HG03103 (cell line): ENCODE measurements around the gene CBX7.

Experiments used
- ATAC-seq: cut with Tn5 transposase; IDR thresholded peaks from one replicate; pipeline ENCODE4 v1.9.1; 2021; ENCODE audit warnings: low read depth; ENCODE audit not compliant: unreplicated experiment

Gene CBX7

DNA sequence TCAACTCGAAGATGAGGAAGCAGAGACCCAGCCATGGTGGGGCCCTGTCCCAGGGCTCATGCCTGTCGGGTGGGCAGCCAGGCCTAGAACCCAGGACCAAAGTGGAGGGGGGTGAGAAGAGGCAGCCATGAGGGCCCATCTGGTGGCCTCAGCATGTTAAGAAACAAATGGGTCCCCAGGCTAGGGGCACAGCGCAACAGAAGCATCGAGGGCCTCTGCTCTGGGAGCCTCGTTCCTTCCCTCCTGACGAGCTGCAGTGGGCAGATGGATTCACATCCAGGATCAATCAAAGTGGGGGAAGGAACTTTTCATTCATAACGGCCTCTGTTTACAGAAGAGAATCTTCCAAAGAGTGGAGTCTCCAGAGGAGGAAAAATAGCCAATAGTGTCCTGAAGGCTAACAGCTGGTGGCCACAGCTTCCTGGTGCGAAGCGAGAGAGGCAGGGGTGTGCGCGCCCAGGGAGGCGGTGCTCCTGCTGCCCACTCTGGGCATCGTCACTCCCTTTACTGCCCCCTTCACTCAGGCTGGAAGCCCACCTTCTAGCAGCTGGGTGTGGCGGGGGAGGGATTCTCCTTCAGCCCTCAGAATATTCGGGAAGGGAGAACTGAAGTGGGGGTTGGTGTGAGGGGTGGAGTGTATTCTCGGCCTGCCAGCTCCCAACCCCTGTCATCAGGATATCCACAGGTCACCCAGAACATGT is 4.3 kb downstream of the CBX7 start:
- ATAC-seq, result no peak

DNA sequence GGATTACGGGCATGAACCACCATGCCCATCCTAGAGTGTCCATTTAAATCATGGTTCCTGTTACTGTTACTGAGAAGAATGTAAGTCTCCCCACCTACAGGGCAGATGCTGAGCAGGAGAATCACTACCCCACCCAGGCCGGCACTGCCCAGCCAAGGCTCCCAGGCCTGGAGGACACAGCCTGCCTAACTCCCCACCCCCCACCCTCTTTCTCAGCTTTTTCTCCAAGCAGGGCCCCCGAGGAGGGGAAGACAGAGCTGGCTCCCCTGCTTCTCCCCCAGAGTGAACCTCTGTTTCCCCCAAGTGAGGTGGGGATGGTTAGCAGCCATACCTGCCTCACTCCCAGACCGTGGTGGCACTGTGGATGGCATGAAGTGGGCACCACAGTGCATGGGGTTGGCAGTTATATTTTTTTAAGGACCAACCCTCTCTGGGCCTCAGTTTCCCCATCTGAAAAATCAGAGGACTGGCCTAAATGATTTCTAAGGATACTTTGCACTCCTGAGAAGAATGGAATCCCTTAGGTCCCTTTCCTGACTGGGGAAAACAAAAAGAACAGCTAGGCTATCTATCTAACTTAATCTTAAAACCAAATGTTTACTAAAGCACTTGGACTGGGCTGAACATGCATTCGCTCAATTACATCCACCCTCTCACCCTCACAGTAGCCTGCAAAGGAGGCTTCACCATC is 5.0 kb downstream of the CBX7 start:
- ATAC-seq, result no peak

DNA sequence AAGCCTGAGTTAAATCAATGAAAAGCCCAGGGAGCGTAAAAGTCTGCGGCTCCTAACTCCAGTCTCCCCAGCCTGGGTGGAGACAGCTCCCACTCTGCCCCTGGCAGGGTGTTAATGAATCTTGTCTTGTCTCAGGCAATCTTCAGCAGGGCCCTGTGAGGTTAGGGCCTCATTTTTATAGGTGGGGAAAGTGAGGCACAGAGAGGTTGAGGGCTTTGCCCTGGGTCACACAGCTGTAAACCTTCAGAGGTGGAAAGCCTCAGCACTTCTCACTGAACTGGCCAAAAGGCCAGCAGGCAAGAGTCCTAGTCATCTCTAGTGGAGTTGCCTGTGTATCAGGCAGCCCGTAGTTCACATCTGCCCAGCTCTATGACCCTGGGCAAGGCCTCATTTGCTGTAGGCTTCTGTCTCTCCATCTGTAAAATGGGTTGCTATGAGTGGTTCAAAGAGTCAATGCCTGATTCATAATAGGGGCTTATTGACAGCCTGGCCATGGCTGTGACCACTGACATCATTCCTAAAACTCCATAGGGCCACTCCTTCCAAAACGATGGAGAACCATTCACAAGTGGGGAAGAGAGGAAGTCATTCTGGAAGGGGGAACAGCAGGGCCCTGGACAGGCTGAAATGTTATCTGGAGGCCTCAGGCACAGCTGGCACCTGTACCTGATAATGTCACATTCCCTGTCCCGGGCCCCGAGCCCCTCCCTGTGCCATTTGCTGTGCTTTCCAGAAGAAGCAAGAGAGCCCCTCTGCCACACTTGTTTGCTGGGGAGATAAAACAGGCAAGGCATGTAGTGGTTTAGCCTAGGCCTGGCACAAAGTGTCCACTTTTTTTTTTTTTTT is 6.0 kb downstream of the CBX7 start:
- no peak for ATAC-seq

DNA sequence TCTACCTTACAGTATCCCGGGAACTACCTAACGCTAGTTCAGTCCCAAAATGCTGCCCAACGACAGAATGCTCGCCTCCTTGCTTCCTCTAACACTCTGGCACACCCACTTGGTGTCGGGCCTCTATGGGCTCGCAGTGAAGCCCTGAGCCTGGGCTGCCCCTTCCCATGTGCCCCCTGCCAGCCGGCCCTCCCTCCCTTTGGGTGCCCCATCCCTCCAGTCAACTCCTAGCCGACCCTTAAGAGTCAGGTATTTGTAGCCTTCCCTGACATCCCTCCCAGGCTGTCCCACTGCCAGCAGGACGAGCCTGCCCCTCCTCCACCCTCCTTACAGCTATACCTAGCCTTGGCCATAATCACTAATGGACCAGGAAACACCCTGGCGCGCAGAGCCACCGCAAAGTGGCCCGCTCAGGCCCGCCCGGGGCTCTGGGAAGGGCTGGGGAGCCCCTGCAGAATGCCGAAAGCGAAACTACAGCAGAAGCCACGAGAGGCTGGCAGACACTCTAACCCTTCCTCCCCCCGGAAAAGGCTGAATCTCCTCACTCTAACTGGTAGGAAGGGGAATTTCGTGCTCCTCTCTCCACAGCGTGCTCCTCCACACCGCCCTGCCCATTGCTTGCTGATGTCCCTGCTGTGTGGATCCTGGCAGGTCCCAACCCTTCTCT is 8.2 kb downstream of the CBX7 start:
- peak; percentile 11 for ATAC-seq

DNA sequence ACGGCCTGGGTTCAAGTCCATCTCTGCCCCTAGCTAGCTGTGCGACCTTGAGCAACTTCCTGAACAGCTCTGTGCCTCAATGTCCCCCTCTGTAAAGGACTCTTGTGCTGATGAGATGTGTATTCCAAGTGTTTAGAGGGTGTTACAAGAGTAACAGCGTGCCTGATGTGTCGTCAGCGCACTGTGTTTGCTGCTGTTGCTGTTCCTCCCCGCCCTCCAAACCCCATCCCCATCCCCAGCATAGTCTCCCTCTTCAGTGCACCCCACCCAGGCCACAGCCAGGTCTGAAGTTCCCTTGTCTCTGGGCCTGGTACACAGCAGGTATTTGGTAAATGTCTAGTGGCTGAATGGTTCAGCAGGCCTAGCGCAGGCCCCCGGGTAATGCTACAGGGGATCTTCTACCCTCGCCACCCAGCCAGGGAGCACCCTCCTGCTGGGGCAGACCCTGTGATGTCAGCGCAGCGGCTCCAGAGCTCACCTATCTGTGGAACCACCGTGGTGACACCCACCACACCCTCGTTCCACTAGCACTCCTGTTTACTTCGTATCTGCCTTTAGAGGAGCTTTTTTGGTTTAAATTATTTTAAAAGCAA is 10.3 kb downstream of the CBX7 start:
- no peak for ATAC-seq

DNA sequence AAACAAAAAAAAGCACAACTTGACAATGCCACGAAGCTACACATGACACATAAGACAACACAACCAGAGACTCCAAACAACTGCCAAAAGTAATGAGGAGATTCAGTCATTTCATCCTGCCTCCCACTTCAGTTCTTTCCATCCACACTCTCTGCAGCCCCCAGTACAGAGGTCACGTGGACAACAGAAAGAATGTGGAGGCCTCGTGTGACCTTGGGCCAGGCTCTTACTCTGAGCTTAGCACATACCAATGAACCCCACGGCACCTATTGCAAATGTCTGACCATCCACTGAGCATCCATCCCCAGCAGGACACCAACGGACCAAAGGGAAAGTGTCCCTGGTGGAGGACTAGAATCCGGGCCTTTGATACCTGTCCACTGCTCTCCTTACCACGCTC is 12.5 kb downstream of the CBX7 start:
- no peak for ATAC-seq

DNA sequence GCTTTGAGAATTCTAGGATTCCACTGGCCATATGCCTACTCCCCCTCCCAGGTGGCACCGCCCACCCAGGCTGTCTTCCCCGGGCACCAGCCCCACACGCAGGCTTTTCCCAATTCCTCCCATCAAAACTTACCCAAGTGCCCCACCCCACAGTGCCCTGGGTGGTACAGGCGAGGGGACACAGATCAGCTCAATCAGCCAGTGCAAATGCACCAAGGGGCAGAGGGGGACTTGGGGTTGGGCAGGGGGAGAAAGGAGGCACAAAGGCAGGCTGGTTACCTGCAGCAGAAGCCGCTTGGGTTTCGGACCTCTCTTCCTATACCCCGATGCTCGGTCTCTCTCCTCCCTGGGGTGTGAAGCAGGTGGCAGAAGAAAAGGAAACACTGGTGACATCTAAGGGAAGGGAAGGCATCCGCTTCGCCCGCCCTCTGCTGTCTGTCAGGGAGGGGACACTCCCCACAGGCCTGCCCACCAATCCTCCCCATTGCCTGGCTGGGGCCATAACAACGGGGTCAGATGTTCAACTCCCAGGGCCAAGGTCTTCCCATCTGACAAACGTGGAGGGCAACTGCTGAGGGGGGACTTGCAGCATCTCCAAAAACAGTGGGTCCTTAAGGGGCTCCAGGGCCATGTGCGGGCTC is 14.0 kb downstream of the CBX7 start:
- no peak for ATAC-seq

DNA sequence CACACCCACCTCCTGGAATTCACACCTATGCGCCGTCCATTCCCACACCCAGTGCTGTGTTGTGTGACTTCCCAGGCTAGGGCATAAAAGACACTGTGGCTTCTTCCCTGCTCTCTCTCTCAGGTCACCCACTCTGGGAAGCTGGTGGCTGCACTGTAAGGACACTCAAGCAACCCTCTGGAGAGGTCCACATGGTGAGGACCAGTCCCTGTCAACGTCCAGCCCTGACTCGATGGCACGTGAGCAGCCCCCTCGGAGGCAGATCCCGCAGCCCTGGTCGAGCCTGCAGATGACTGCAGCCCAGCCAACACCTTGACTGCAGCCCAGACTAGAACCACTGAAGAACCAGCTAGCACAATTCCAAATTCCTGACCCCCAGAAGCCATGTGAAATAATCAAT is 16.2 kb downstream of the CBX7 start:
- ATAC-seq, result no peak

DNA sequence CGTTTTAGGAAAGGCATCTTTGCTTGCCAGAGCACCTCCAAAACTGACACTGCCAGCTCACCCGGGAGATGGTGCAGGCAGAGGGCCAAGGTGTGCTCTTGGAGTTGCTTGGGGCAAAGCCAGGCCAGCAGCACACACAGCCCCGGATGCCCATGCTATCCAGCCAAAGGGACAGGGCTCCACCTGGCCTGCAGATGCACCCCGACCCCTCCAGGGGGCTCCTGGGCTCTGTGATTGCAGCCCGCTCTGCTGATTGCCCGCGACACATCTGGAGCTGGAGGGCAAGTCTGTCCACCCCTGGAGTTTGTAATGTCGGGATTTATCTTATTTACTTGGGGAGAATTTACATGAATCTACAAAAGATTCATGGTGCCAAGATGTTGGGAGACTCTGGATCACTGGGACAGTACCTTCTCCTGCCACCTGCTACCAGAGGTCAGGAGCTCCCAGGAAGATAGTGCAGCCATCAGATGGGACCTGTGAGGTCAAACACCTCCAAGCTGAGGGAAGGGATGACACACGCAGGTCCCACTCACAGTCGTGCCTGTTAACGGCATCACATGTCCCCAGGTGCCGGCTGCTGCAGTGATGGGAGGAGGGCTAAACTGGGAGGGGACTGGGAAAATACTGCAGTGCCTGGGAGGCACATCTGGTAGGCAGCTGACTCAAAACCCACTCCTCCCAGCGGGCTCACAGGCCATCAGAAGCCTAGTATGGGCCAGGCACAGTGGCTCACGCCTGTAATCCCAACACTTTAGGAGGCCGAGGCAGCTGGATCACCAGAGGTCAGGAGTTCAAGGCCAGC is 17.2 kb downstream of the CBX7 start:
- no peak for ATAC-seq

DNA sequence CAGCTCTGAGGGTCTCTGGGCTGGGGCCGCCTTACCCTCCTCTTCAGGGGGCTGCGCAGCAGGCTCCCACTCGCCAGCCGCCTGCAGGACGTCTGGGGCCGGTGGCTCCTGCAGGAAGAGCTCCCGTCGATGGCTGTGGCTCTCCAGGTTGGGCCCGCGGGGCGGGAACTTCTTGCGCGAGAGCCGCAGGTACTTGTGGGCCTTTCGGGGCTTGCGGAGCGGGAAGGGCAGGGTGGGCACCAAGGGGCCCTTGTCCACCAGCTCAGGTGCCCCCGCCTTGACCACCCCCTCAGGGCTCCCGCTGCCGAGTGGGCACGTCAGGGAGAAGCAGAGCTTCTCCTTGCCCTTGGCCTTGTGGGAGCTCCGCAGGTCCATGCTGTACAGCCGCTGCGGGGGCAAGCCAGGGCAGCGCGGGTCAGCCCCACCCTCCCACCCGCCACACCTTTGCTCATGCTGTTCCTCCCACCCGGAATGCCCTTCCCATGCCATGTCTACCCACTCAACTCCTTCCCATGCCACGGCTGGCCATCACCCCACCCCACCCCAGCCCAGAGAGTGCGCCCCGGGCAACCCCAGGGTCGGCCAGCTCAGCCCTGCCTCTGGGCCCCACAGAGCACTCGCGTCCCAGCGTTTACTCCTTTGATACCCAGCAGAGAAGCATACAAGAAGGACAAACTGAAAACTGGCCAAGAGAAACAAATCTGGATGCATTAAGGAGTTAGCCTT is 18.0 kb downstream of the CBX7 start:
- no peak for ATAC-seq

DNA sequence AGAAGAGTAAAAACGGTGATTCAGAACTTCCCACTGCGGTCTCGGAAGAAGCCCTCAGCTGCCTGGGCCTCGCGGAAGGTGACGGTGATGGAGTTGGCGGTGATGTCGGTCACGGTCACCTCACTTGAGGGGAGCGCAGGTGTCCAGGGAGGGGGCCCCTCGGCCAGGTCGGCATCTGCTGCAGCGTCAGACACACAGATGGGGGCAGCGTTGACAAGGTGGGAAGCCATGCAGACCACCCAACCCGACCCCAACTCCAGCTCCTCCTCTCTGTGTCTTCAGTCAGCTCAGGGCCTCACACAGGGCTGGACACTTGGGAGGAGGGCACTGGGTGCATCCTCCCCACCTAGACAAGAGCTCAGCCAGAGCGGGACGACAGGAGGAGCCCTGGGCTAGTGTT is 18.6 kb downstream of the CBX7 start:
- no peak for ATAC-seq

DNA sequence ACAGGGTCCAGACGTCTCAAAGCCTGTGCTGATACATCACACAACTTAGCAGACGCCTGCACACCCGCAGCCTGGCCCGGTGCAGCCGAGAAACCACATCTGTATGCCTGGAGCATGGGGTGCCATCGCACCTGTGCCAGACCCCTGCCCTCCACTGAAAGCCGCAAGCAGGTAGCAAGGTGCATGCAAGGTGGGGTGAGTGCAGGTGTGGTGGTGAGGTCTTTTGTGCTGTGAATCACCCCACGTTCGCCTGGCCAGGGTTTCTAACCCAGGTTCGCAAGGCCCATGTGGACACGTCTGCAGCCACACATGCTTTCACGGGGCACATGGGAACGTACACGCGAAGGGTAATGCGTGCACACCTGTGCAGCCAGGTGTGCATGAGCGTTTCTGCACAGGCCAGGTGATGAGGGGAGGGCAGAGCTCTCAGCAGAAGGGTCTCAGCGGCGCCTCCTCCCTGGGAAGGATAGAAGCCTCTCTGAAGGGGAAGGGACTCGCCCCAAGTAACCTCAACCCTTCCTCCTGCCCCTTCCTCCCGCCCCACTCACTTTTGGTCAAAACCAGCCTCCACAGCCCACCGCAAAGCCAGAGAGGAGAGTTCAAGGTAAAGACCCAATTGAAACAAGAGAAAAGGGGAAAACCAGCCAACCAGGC is 19.5 kb downstream of the CBX7 start:
- ATAC-seq, result no peak

DNA sequence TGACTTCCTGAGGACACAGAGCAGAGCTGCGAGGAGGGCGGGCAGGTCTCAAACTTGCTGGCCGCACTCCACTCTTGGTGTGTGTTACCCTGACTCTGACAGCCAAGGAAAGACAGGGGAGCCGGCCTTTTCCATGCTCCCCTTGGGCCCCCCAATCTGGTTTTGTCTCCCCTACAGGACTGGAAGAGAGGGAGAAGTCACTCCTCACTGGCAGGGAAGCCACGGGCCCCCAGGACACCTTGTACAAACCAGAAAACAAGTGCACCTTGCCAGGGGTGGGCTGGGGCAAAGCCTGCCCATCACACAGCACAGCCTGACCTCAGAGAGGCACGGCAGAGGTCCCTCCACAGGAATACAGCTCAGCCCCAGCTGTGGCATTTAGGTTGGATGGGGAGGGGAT is 20.2 kb downstream of the CBX7 start:
- ATAC-seq, result no peak

DNA sequence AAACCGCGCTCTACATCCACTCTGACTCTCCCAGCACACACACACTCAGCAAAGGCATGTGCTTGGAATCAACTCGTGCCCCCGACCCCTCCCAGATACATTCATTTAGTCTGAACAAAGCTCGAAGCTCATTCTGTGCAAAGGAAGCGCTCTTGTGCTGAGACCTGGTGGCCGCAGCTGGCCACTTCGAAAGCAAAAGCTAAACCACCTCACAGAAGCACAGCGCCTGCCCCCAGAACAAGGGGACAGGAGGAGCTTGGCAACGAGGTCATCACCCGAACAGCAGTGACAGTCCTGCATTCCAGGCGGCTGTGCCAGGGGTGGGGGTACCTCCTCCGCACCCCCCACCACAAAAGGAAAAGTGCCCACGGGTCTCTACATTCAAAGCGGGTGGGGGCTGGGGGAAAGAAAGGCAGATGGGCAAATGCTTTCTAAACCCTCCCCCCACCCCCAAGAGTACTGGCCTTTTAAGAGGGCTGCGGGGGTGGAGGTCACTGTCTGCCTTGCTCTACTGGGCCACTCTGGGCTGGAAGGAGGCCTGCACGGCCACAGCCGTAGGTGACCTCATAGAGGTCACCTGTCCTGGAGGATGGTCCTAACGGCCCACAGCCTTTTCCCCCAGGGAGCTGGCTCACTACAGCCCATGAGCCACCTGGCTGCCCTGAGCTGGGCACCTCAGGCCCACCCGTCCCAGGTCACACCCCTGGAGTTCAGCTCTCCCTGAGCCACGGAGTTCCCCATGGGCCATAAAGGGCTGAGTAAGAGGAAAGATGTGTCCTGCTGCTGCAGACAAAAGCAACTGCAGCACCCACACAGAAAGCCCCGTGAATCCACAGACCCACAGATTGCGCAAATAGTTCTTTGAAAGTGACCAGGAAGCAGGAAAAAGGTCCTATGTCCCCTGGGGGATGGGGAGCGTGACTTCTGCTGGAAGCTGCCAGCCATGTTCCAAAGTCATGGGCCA is 21.3 kb downstream of the CBX7 start:
- ATAC-seq, result no peak

DNA sequence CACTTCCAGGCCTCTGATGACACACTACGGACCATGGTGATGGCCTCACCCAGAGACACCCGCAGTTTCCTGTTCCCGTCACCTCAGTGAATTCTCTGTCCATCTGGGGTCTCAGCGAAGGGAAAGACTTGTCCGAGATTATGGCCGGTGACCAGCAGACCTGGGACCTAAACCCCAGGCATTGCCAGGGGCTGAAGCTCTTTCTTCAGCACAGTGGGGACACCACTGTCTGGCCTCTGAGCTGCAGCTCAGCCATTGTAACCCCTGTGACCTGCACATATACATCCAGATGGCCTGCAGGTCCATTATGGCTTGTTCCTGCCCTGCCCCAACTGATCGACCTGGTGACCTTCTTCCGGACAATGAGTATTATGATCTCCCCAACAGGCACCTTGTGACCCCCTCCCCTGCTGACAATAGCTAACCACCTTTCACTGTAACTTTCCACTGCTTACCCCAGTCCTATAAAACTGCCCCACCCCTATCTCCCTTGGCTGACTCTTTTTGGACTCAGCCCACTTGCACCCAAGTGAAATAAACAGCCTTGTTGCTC is 22.3 kb downstream of the CBX7 start:
- ATAC-seq, result no peak

DNA sequence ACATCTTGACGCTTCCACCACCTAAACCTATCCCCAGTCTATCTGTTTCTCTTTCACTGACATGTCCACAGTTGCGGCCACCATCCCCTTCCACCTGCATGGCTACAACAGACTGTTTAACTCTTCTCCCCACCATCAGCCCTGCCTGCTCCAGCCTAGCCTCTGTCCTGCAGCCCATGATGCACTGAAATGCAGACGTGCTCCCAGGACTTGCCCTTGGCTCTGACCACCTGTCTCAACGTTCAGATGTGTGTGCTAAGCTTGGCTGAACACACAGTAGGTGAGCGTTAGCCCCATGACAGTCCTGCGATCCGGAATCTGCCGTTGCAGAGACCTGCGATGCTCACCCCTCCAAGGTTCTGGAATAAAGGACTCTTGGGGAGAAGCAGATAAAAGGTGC is 22.7 kb downstream of the CBX7 start:
- ATAC-seq, result no peak

DNA sequence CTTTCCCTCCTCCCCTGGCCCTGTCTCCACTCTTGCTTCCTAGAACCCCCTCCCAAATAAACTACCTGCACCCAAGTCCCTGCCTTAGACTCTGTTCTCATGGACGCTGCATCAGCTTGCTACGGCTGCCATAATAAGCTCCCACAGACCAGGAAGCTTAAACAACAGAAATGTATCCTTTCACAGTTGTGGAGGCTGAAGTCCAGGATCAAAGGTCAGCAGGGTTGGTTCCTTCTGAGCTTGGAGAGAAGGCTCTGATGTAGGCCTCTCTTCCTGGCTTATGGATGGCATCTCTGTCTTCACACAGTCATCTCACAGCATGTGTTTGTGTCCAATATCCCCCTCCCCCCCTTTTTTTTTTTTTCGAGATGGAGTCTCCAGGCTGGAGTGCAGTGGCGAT is 23.4 kb downstream of the CBX7 start:
- no peak for ATAC-seq
